Choroid plexus epithelial cell (primary cell): ENCODE results near the gene DPEP2.
A peak's percentile ranks its signal among the peaks of the same experiment; 100 is the strongest.

Experiments
- DNase-seq: peaks from one replicate; pipeline ENCODE4 v3.0.0-alpha.2; 2010; ENCODE audit warnings: low read depth
- H3K4me3 ChIP-seq: 2 replicates; pipeline ENCODE4 v1.5.1; 2011; ENCODE audit warnings: low read depth, mild to moderate bottlenecking, control low read depth, low read length, moderate library complexity
- TF ChIP-seq, protein P1 (sequence below): conservative IDR thresholded peaks from 2 replicates; pipeline ENCODE4 v1.5.1; 2011; ENCODE audit warnings: low read depth, mild to moderate bottlenecking, control low read depth, inconsistent platforms, low read length, moderate library complexity

Gene DPEP2

DNA sequence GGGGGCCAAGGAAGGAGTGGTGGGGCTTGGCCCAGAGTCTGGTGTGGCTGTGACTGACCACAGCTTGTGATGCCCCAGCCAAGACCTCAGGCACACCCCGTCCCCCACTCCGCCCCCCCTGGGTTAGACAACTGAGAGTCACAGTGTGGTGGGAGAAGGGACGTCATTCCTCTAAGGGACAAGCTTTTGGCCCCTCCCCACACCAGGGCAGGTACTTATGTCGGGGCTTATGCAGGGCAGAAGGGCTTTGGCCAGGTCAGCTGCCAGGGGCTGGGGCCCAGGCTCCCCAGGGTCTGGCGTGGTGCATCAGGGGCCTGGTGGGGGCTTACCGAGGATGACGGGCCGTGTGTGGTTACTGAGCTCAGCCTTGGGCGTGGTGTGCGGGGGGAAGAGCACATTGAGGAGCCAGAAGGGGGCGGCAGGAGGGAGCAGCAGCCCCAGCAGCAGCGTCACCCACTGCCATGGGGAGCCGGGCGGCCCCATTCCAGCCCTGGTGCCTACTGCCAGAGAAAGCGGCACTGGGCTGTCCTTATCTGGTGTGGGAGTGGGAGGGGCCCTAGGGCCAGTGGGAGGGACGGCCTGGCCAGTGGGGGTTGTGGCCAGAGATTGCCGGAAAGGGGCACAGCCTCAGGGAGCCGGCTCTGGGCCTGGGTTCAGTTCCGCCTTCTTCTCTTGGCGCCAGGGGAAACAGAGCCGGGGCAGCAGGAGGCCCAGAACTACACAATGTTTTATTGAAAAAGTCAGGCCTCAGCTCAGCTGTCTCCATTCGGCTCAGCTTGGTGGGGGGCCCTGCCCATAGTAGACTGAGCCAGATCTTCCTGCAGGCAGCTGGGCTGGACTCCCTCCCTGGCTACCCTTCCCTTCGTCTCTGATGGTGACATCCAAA, 55.4 kb downstream of the DPEP2 start, which contains the start of gene LCAT:
Gene LCAT (minus strand): TSS at position 502 of the 886 bp plus-strand sequence. CDS start 19 bp downstream, at position 483.
- TF ChIP-seq, protein P1, sequence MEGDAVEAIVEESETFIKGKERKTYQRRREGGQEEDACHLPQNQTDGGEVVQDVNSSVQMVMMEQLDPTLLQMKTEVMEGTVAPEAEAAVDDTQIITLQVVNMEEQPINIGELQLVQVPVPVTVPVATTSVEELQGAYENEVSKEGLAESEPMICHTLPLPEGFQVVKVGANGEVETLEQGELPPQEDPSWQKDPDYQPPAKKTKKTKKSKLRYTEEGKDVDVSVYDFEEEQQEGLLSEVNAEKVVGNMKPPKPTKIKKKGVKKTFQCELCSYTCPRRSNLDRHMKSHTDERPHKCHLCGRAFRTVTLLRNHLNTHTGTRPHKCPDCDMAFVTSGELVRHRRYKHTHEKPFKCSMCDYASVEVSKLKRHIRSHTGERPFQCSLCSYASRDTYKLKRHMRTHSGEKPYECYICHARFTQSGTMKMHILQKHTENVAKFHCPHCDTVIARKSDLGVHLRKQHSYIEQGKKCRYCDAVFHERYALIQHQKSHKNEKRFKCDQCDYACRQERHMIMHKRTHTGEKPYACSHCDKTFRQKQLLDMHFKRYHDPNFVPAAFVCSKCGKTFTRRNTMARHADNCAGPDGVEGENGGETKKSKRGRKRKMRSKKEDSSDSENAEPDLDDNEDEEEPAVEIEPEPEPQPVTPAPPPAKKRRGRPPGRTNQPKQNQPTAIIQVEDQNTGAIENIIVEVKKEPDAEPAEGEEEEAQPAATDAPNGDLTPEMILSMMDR: peak; percentile 14
- peak; percentile 59 for DNase-seq
- H3K4me3 ChIP-seq: no peak within 1 kb of the TSS

DNA sequence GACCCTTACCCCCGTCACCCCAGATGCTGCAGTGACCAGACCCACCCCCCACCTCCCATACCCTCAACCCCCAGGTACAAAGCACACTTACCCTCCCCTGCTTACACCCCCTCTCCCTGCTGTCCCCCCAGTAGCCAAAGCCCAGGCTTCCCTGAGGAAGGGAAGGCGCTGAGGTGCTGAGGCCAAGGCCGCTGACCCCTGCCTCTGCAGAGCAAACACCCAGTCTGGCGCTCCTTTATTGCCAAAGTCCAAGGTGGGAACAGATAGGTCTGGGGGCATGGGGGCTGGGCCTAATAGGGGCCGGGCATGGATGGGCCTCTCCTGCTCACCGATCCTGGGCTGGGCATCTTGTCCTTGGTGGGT, 56.0 kb downstream of the DPEP2 start:
- DNase-seq: no peak
- H3K4me3 ChIP-seq: no peak overlapping the region
- TF ChIP-seq, protein P1: no peak

DNA sequence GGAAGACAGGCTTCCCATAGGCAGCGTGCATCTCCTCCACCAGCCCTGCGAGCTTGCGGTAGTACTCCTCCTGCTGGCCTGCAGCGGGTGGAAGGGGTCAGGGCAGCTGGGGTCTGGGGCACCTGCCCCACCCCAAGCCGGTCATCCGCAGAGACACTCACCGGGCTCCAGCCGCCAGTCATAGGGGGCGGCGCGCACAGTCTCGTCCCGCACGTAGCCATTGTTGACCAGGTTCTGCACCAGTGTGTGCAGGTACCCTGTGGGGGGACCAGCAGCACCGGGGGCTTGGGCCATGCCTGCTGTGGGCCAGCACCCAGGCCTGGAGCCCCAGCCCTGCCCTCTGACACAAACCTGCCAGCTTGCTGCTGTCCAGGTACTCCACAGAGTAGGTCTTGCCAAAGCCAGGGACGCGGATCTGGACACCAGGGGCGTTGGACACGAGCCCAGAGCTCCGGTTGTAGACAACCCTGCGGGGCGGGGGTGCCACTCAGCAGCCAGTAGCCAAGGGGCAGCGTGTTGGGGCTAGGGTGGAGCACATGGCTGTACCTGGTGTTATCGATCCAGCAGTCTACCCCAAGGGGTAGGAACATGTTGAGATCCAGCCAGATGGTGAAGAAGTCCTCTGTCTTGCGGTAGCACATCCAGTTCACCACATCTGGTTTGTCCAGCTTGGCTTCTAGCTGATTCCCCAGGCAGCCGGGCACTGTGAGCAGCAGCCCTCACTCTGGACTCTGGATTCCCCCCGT, 56.6 kb downstream of the DPEP2 start:
- no peak for DNase-seq
- H3K4me3 ChIP-seq: no peak overlapping the region
- TF ChIP-seq, protein P1: no peak

DNA sequence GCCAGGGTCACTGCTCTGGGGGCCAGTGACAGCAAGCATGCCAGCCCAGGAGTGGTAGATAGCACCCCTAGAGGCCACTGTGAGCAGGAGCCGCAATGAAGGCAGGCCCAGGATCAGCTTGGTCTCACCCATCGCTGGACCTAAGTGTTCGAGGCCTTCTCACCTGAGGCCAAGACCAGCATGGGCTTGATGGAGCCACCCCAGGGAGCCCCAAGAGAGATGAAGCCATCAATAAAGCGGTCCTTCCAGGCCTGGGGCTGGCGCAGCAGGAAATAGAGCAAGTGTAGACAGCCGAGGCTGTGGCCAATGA, 57.1 kb downstream of the DPEP2 start:
- H3K4me3 ChIP-seq: no peak overlapping the region
- peak; percentile 54 for DNase-seq
- TF ChIP-seq, protein P1: peak; percentile 77

DNA sequence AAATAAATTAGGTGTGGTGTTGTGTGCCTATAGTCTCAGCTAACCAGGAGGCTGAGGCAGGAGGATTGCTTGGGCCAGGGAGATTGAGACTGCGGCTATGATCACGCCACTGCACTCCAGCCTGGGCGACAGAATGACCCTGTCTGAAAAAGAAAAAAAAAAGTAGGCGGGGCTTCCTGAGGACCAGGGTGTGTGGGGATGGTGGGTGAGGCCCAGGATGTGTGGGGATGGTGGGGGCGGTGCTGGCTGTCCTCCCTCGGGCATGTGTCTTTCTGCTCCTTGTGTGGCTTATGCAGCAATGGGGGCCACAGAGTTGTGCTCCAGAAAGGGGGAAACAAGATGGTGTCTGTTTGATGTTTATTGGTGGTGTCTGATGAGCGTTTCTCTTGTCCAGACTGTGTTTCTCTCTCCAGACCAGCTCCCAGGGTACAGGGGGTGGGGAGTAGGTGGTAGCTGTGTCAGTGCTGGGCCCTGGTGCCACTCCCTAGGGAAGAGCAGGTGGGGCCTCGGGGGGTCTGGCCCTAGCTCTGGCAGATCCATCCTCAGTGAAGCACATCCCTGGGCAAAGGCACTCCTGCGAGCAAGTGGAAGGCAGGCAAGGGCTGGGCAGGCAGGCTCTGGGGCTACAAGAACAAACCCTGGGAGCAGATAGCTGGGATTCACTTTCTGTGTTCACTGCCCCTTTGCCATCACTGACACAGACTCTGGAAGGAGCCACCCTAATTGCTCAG, 57.6 kb downstream of the DPEP2 start:
- no peak overlapping the region for H3K4me3 ChIP-seq
- TF ChIP-seq, protein P1: no peak
- DNase-seq: no peak

DNA sequence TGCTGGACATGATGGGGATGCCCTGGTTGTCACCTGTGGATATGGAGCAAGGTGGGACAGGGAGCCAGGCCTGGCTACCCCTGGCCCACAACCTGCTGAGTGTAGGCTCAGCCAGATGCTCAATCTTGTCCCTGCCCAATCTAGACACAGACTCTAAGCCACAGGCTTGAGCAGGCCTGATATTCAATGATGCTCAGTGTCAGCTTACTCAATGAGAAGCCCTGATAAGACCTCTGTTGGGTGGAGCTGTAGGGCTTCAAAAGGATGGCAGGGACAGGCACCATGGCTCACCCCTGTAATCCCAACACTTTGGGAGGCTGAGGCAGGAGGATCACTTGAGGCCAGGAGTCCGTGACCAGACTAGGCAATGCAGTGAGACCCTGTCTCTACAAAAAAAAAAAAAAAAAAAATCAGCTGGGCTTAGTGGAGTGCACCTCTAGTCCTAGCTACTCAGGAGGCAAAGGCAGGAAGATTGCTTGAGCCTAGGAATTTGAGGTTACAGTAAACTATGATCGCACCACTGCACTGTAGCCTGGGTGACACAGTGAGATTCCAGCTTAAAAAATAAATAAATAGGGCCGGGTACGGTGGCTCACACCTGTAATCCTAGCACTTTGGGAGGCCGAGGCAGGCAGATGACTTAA, 58.7 kb downstream of the DPEP2 start:
- DNase-seq: no peak
- TF ChIP-seq, protein P1: no peak
- H3K4me3 ChIP-seq: no peak overlapping the region
